K562 (cell line): Measurements from ENCODE around the gene ITGB2. TPM values are rescaled to one million over a fixed set of nuclear protein-coding genes. Genes with fewer than 3 reads are reported as not detected.
A peak's percentile ranks its signal among the peaks of the same experiment; 100 is the strongest.

ENCODE experiments used
- CREB3 ChIP-seq: fragments of 450-650 bp; conservative IDR thresholded peaks from 2 replicates; pipeline ENCODE4 v1.6.1; 2016; ENCODE audit warnings: missing genetic modification characterization, low read depth, mild to moderate bottlenecking, missing compliant biosample characterization, moderate library complexity
- E4F1 ChIP-seq: fragments of 250-450 bp; sonication (Bioruptor Pico); IDR thresholded peaks from 2 replicates; pipeline ENCODE4 v1.5.0; 2021; ENCODE audit warnings: mild to moderate bottlenecking, borderline replicate concordance
- EP400 ChIP-seq: fragments of 450-650 bp; IDR thresholded peaks from 2 replicates; pipeline ENCODE4 v1.6.1; 2017; ENCODE audit warnings: antibody characterized with exemption, mild to moderate bottlenecking, moderate library complexity
- FOXA3 ChIP-seq, 2 experiments: fragments of 450-650 bp in 1 of 2; sonication (generic) in 1 of 2; formaldehyde crosslinking; IDR thresholded peaks in 1 of 2; conservative IDR thresholded peaks in 1 of 2; 2 replicates each; pipeline versions ENCODE4 v1.4.0 to v1.8.0; 2020 to 2022; ENCODE audit warnings: mild to moderate bottlenecking in 2 of 2, missing genetic modification reagents in 1 of 2
- FOXK2 ChIP-seq, 2 experiments: fragments of 450-650 bp; IDR thresholded peaks in 1 of 2; conservative IDR thresholded peaks in 1 of 2; 2 replicates each; pipeline ENCODE4 v1.6.1; 2016; ENCODE audit warnings: low read depth in 2 of 2, mild to moderate bottlenecking in 1 of 2
- HES1 ChIP-seq: fragments of 450-650 bp; IDR thresholded peaks from 2 replicates; pipeline ENCODE4 v1.6.1; 2016; ENCODE audit warnings: low read depth, mild to moderate bottlenecking, moderate library complexity
- ILF3 ChIP-seq: fragments of 450-650 bp; IDR thresholded peaks from 2 replicates; pipeline ENCODE4 v1.6.1; 2018; ENCODE audit warnings: antibody characterized with exemption, mild to moderate bottlenecking, moderate library complexity, borderline replicate concordance
- IRF2 ChIP-seq: sonication (generic); formaldehyde crosslinking; IDR thresholded peaks from 2 replicates; pipeline ENCODE4 v1.8.1; 2022; ENCODE audit warnings: mild to moderate bottlenecking, missing genetic modification reagents
- MAFG ChIP-seq: fragments of 450-650 bp; conservative IDR thresholded peaks from 2 replicates; pipeline ENCODE4 v1.6.1; 2016; ENCODE audit warnings: missing genetic modification characterization, missing compliant biosample characterization
- MAFK ChIP-seq: IDR thresholded peaks from 2 replicates; pipeline ENCODE4 v1.6.1; 2011; ENCODE audit warnings: low read length, improper control_type of control experiment
- MAZ ChIP-seq, 2 experiments: fragments of 450-650 bp in 1 of 2; sonication (generic) in 1 of 2; formaldehyde crosslinking; IDR thresholded peaks in 1 of 2; conservative IDR thresholded peaks in 1 of 2; 2 replicates each; pipeline versions ENCODE4 v1.4.0 to v1.5.0; 2020; ENCODE audit warnings: mild to moderate bottlenecking in 1 of 2, missing genetic modification reagents in 1 of 2
- NFRKB ChIP-seq: fragments of 450-650 bp; IDR thresholded peaks from 2 replicates; pipeline ENCODE4 v1.6.1; 2016; ENCODE audit warnings: low read depth
- RBM25 ChIP-seq: fragments of 200-400 bp; formaldehyde crosslinking; IDR thresholded peaks from 2 replicates; pipeline ENCODE4 v1.6.1; 2018; ENCODE audit warnings: low read length, low read depth, moderate library complexity; ENCODE audit not compliant: severe bottlenecking
- RNF2 ChIP-seq: sonication (generic); IDR thresholded peaks from 2 replicates; pipeline ENCODE4 v1.6.1; 2016
- SMARCC2 ChIP-seq: fragments of 450-650 bp; IDR thresholded peaks from 2 replicates; pipeline ENCODE4 v1.6.1; 2017; ENCODE audit warnings: antibody characterized with exemption, moderate library complexity, mild to moderate bottlenecking, low read depth
- SMARCE1 ChIP-seq: fragments of 450-650 bp; IDR thresholded peaks from 2 replicates; pipeline ENCODE4 v1.7.1; 2016; ENCODE audit warnings: mild to moderate bottlenecking
- TAL1 ChIP-seq: fragments of 450-650 bp; IDR thresholded peaks from 2 replicates; pipeline ENCODE4 v1.6.1; 2016; ENCODE audit warnings: mild to moderate bottlenecking
- USF2 ChIP-seq: sonication (generic); formaldehyde crosslinking; IDR thresholded peaks from 2 replicates; pipeline ENCODE4 v1.5.0; 2020; ENCODE audit warnings: missing genetic modification reagents
- ZEB2 ChIP-seq: fragments of 450-650 bp; IDR thresholded peaks from 2 replicates; pipeline ENCODE4 v1.6.1; 2016
- ZNF740 ChIP-seq, 3 experiments: fragments of 200-800 bp in 1 of 3; sonication (Bioruptor generic) in 1 of 3; sonication (generic) in 1 of 3; formaldehyde crosslinking in 1 of 3; IDR thresholded peaks; 2 replicates each; pipeline versions ENCODE4 v1.6.1 to v1.8.0; 2016 to 2022; ENCODE audit warnings: mild to moderate bottlenecking in 2 of 3, missing compliant biosample characterization in 2 of 3, missing genetic modification characterization in 2 of 3, missing genetic modification reagents in 1 of 3
- polyA plus RNA-seq, 8 experiments: library from polyadenylated mRNA; depleted of rRNA in 4 of 8; stranded (reverse) in 5 of 8; unstranded in 3 of 8; fragments of >200 nt; fragmentation: Nextera tagmentation in 2 of 8; fragmentation: Illumina TruSeq in 1 of 8; extraction: Ambion mirVana in 2 of 8; extraction: Trizol in 1 of 8; gene quantifications; 2 replicates each; pipeline versions ENCODE4 v1.2.1 to v1.2.3, GENCODE V29; 2011 to 2014; ENCODE audit warnings: inconsistent platforms in 1 of 8, missing spikeins in 1 of 8
- total RNA-seq, 7 experiments: library from RNA; depleted of rRNA in 6 of 7; stranded (reverse); fragments of >200 nt in 6 of 7; fragmentation: Illumina TruSeq in 2 of 7; extraction: Trizol in 2 of 7; gene quantifications; 2 replicates each; pipeline versions ENCODE4 v1.2.1 to v1.2.3, GENCODE V29; 2011 to 2021; ENCODE audit warnings: low replicate concordance in 1 of 7

ITGB2 gene
- total and polyA plus RNA-seq, 9 of the 15 experiments (the other 6 are each of a cell fraction or from before 2014, with no cell fraction given): 0.07 to 1.3 (median 0.51) TPM; not detected in 2

- TF ChIP-seq E4F1 (CRISPR knock-in tag) (no peak), MAFK (peak; percentile 8; the same call in 1 of the 2 replicates), SMARCE1 (peak; percentile 66; the same call in 1 of the 2 replicates), FOXK2 (conservative IDR thresholded peaks at IDR 0.05 in 1 of 2, IDR thresholded peaks at IDR 0.05 in 1 of 2; ENCODE audit: low read depth in 2 of 2) (peak; percentile 37 to 71; a peak in 2 of 4 replicates), RNF2 (peak; percentile 57; the same call in 1 of the 2 replicates), CREB3 (tag) (0 out of 2 replicates have a peak, but pooled peaks have one; percentile 32), NFRKB (peak; percentile 90), USF2 (no peak), ILF3 (no peak), TAL1 (no peak), SMARCC2 (peak; percentile 62; the same call in 1 of the 2 replicates), MAFG (tag) (no peak), MAZ (CRISPR knock-in tag; conservative IDR thresholded peaks at IDR 0.05 in 1 of 2, IDR thresholded peaks at IDR 0.05 in 1 of 2) (no peak), ZNF740 (CRISPR knock-in tag; IDR thresholded peaks at IDR 0.05) (no peak), ZNF740 (tag; IDR thresholded peaks at IDR 0.05) (0 out of 4 replicates have a peak, but pooled peaks of 1 of the 2 experiments have one; percentile 58), ZEB2 (peak; percentile 47; the same call in 1 of the 2 replicates), FOXA3 (CRISPR knock-in tag; conservative IDR thresholded peaks at IDR 0.05 in 1 of 2, IDR thresholded peaks at IDR 0.05 in 1 of 2) (peak in 1 of 2 experiments; percentile 35; a peak in 1 of 4 replicates), RBM25 (no peak), IRF2 (no peak), HES1 (peak; percentile 14; the same call in 1 of the 2 replicates), EP400 (peak; percentile 67)
Measured at GRCh38 chr21:44878053-44878982, 42.4 kb downstream of the ITGB2 start (continued).
